SK-N-MC (cell line): ENCODE results near the gene NOC4L.

ENCODE experiments used
- EZH2 ChIP-seq: fragments of 200-600 bp; sonication (generic); IDR thresholded peaks from one replicate; pipeline ENCODE4 v1.6.1; 2017; ENCODE audit warnings: antibody characterized with exemption
- FOXP2 ChIP-seq: optimal IDR thresholded peaks from 2 replicates; pipeline ENCODE3; 2011; ENCODE audit warnings: mild to moderate bottlenecking, moderate library complexity; ENCODE audit not compliant: insufficient read depth; ENCODE audit errors: extremely low read length, control extremely low read depth
- POLR2AphosphoS5 ChIP-seq: IDR thresholded peaks from 2 replicates; pipeline ENCODE4 v1.6.1; 2012; ENCODE audit warnings: mild to moderate bottlenecking, low read depth, low read length, borderline replicate concordance

- TF ChIP-seq POLR2AphosphoS5: no peak
- TF ChIP-seq EZH2: no peak
- no peak for TF ChIP-seq FOXP2
Observed at GRCh38 chr12:132169376-132169775, 25.1 kb downstream of the NOC4L start.
